GM20000 (cell line): Measurements from ENCODE around the gene SLC35B4.

ENCODE experiments used
- DNase-seq: peaks from one replicate; pipeline ENCODE4 v3.0.0; 2012; ENCODE audit warnings: low spot score
- TF ChIP-seq, protein P1 (sequence below): IDR thresholded peaks from 2 replicates; pipeline ENCODE4 v1.5.1; 2012; ENCODE audit warnings: mild to moderate bottlenecking, control low read depth; ENCODE audit errors: extremely low read depth, missing control alignments

The SLC35B4 gene

DNA sequence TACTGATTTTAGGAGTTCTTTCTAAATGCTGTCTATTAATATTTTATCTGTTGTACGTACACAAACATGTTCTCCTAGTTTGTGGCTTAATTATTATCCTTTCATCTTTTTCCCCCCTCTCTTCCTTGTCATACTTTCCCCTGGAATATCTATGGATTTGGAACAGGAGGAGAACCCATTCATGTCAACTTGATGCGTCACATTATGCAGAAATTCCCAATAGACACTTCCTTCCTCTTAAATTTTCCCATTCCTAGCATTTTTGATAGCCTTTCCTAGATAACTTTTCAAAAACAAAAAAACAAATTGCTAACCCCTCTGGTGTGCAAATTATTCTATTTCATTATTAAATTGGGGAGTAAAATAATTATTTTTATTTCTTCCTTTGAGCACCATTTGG lies 36.2 kb downstream of the SLC35B4 start:
- TF ChIP-seq, protein P1, sequence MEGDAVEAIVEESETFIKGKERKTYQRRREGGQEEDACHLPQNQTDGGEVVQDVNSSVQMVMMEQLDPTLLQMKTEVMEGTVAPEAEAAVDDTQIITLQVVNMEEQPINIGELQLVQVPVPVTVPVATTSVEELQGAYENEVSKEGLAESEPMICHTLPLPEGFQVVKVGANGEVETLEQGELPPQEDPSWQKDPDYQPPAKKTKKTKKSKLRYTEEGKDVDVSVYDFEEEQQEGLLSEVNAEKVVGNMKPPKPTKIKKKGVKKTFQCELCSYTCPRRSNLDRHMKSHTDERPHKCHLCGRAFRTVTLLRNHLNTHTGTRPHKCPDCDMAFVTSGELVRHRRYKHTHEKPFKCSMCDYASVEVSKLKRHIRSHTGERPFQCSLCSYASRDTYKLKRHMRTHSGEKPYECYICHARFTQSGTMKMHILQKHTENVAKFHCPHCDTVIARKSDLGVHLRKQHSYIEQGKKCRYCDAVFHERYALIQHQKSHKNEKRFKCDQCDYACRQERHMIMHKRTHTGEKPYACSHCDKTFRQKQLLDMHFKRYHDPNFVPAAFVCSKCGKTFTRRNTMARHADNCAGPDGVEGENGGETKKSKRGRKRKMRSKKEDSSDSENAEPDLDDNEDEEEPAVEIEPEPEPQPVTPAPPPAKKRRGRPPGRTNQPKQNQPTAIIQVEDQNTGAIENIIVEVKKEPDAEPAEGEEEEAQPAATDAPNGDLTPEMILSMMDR, result no peak
- no peak for DNase-seq

DNA sequence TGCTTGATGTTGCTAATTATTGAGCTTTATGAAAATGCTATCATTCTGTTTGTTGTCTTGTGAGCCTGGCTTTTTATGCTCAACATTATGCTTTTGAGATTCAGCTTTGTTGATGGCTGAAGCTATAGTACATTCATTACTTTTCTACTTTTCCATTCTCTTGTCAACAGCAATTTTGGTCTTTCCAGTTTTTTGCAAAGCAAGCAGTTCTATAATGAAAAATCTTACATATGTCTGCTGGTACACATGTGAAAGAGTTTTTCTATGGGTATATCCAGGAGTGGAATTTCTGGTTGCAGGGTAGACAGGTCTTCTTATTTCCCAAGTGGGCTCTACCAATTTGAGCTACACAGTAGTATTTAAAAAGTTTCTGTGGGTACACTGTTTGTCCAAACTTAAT lies 36.8 kb downstream of the SLC35B4 start:
- DNase-seq, result no peak
- TF ChIP-seq, protein P1, result no peak

DNA sequence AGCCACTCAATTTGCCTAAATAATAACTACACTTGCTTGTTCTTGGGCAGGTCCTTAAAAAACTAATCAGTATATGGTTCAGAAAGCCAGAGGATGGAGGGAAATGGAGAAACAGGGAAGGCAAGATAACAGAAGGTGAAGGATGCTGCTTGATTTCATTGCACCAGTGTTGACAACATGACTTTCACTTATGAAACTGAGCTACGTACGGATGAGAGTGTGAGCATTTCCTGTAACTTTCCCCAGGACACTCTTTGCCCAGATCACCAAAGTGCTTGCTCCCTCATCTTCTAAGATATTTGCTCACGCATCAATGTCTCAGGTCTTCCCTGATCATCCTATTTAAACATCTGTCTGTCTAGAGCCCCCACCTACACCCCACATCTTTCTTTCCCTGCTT lies 37.4 kb downstream of the SLC35B4 start:
- TF ChIP-seq, protein P1, result no peak
- DNase-seq, result no peak

DNA sequence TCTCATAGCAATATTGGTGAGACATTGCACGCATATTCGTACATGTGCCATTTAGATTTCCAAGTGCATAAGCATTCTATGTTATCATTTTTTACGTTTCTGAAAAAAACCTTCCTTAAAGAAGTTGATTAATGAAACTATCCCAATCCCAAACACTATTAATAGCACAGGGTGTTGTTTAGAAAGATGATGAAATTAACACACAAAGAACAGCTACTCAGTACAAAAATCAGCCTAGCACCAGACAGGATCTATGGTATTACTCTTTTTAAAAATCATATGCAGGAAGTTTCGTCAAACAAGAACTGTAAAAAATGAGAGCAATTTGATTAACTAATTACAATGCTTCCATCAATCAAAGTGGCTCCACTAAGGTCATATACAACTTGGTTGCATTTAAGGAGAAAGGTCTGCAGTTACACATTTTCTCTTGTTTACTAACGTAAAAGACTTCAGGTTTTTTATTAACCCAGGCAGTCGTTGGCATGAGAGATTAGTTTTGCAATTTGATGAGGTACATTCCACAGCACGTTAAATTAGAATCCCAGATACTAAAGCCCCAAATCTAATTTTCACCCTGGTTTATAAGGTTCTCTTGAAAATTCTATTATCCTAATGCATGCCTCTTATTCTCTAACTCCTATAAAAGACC lies 38.1 kb downstream of the SLC35B4 start:
- DNase-seq, result no peak
- TF ChIP-seq, protein P1, result no peak

DNA sequence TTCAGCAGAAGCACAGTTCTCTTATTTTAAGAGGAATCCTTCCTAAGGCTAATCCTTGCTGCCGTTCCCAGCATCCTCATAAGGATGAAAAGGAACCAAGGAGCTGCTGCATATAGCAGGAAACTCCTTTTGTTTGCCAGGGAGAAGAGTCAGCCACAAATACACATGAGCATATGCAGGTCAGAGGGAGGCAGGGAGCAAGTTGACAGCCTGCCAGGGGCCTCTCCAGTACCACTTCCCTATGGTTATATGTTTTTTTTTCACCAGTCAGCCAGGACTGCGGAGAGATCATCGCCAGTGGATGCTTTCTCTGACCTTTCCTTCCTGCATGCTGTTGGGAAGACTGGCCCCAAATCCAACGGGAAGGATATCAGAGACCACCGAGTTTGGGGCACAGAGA lies 39.8 kb downstream of the SLC35B4 start:
- TF ChIP-seq, protein P1, result no peak
- DNase-seq, result no peak

DNA sequence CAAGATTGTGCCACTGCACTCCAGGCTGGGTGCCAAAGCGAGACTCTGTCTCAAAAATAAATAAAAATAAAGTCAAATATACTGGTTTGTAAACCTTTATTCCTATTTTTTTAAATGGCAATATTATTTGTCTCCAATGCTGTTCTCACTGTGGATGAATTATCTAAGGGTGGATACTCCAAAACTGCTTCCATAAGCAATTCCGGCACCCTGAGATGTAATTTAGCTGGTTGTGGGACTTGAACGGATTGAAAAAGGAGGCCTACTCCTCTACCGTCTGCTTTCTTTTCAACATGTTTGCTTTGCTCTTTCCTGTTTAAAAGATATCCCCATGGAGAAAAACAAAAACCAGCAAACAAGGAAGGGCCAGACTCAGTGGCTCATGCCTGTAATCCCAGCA lies 54.4 kb downstream of the SLC35B4 start:
- no peak for DNase-seq
- TF ChIP-seq, protein P1, result no peak

DNA sequence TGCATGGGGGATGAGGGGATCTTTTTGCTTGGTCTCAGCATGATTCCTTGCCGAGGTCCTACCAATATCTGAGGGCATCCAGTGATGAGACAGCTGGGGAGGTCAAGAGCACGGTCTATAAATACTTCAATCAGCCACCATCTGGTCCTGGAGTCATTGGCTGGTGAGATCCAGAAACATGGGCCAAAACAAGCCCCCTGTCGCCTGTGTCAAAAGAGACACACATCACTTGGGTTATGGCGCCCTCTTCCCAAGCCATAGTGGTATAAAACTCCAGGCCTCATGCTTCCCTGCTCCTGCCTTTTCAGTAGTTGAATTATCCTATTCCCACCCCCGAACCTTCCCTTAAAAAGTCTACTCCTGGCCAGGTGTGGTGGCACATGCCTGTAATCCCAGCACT lies 60.9 kb downstream of the SLC35B4 start:
- DNase-seq, result no peak
- TF ChIP-seq, protein P1, result no peak
